Ishikawa (cell line): ENCODE data around the gene ZRANB3.

Experiments used
- CREB1 ChIP-seq: IDR thresholded peaks from 2 replicates; pipeline ENCODE4 v1.6.1; 2012; ENCODE audit warnings: low read depth
- EGR1 ChIP-seq: IDR thresholded peaks from 2 replicates; pipeline ENCODE4 v1.6.1; 2012
- RAD21 ChIP-seq: IDR thresholded peaks from 2 replicates; pipeline ENCODE4 v1.6.1; 2012; ENCODE audit warnings: low read depth
- REST ChIP-seq: IDR thresholded peaks from 2 replicates; pipeline ENCODE4 v1.6.1; 2012; ENCODE audit warnings: low read depth, mild to moderate bottlenecking
- TAF1 ChIP-seq: IDR thresholded peaks from 2 replicates; pipeline ENCODE4 v1.6.1; 2012; ENCODE audit warnings: low read depth, mild to moderate bottlenecking
- TCF12 ChIP-seq: IDR thresholded peaks from 2 replicates; pipeline ENCODE4 v1.6.1; 2012; ENCODE audit warnings: low read depth

DNA sequence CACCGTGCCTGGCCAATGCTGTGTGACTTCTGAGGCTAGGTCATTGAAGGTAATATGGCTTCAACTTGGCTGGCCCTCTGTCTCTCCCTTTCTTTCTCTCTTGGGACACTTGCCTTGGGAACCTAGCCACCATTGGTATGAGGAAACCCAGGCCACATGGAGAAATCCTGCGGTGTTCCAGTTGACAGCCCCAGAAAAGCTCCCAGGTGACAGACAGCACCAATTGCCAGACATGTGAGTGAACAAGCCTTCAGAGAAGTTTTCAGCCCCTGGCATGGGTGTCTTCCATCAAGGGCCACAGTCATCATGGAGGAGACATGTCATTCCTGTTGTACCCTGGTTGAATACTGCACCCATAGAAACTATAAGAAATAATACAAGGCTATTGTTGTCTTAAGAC lies 292.4 kb downstream of the ZRANB3 start:
- TF ChIP-seq EGR1 (no peak), TCF12 (no peak), TAF1 (no peak), CREB1 (no peak), RAD21 (no peak), REST (no peak)
